ENCODE data around the gene NSMF. TPM values are rescaled to one million over a fixed set of nuclear protein-coding genes. Genes with fewer than 3 reads are reported as not detected.

The NSMF gene
- total and polyA plus RNA-seq, 2 of the 8 experiments (the other 6 are each of a cell fraction or from before 2014, with no cell fraction given) = 56.7 to 65.1 TPM

DNA sequence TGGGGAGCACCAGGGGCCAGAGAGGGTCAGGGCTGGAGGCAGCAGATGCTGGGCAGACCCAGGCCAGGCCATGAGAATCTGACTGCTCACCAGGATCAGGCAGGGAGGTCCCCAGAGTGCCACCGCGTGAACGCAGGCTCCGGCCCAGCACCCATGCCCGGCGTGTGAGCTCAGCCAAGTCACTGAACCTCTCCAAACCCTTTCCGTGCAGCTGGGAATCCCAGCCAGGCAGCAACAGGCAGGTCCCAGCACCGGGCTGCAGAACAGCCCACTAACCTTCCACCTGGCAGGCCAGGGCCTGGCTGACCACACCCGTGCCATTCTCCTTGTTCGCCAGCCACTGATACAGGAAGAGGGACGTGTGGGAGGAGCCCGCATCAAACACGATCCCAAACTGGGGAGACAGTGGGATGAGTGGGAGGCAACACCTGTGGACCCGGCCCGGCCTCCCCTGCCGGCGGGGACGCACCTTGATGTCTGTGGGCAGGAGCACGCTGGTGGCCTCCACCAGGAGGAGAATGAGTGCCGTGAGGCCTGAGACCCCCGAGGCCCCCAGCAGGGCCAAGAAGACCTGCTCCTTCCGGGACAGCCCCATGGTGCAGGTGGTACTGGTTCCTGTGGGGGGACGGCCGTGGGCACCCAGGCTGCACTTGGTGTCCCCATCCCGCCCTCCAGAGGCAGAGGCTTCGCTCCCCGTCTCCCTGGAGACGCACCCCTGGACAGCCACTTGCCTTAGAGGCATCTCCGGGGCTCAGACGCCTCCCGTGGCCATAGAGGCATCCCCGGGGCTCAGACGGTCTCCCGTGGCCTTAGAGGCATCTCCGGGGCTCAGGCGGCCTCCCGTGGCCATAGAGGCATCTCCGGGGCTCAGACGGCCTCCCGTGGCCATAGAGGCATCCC lies 21.2 kb downstream of the NSMF start:
- Histone ChIP-seq H3K56ac (replicated peaks; ENCODE audit: insufficient read length, low read depth, low read length) (no peak overlapping the region), H3K9ac (replicated peaks in 1 of 4; ENCODE audit: extremely low read depth in 1 of 4, low read depth in 3 of 4, low read length in 3 of 4) (no peak overlapping the region), H3K4ac (replicated peaks; ENCODE audit: insufficient read length, low read depth, low read length) (no peak overlapping the region), H4K8ac (ENCODE audit: extremely low read depth, insufficient read depth, low read length) (no peak overlapping the region), H2BK15ac (ENCODE audit: low read length) (no peak overlapping the region), H2AFZ (ENCODE audit: low read length) (no peak overlapping the region), H3K27ac (ENCODE audit: low read depth, low read length) (no peak overlapping the region), H3K36me3 (ENCODE audit: control insufficient read depth in 2 of 4, insufficient read depth in 4 of 4, low read length in 3 of 4) (no peaks in the 10 kb centered on the region), H2BK120ac (replicated peaks; ENCODE audit: low read depth, low read length) (no peak overlapping the region), H3K4me1 (replicated peaks in 1 of 4; ENCODE audit: control insufficient read depth in 3 of 4, insufficient read depth in 4 of 4, low read length in 3 of 4) (peaks cover 0 to 3% (median 0%) of the 10 kb centered on the region in 4 experiments; a peak in 1 of 7 replicates), H3K23me2 (ENCODE audit: low read depth, low read length) (no peaks in the 10 kb centered on the region; the same call in 1 of the 2 replicates), H4K91ac (replicated peaks; ENCODE audit: insufficient read length, low read length) (no peak overlapping the region), H3K4me3 (ENCODE audit: extremely low read depth in 1 of 4, insufficient read depth in 2 of 4, low read depth in 3 of 4, low read length in 4 of 4) (no peak overlapping the region), H4K5ac (ENCODE audit: insufficient read length, low read depth, low read length) (no peak overlapping the region), H2BK5ac (ENCODE audit: low read depth, low read length) (no peak overlapping the region; the same call in 1 of the 2 replicates), H3K18ac (ENCODE audit: extremely low read depth, low read length) (no peak overlapping the region), H3K4me2 (ENCODE audit: insufficient read depth in 1 of 2, low read depth in 2 of 2, low read length in 2 of 2) (no peak overlapping the region), H2AK5ac (ENCODE audit: low read depth, low read length) (no peak overlapping the region), H3K9me3 (ENCODE audit: insufficient read depth in 2 of 2, low read depth in 1 of 2, low read length in 1 of 2) (no peaks in the 10 kb centered on the region), H3K27me3 (replicated peaks in 1 of 4; ENCODE audit: control insufficient read depth in 3 of 4, extremely low read depth in 1 of 4, insufficient read depth in 3 of 4, low read length in 3 of 4) (no peaks in the 10 kb centered on the region), H3K79me2 (ENCODE audit: control insufficient read depth in 1 of 2, insufficient read depth in 2 of 2, low read length in 2 of 2) (no peaks in the 10 kb centered on the region), H3K23ac (ENCODE audit: insufficient read length) (no peak overlapping the region), H4K20me1 (replicated peaks in 1 of 2; ENCODE audit: control insufficient read depth in 1 of 2, insufficient read depth in 2 of 2, low read length in 2 of 2) (no peaks in the 10 kb centered on the region), H2BK20ac (ENCODE audit: low read length) (no peak overlapping the region), H3K79me1 (ENCODE audit: low read depth, low read length) (no peaks in the 10 kb centered on the region), H3K14ac (ENCODE audit: insufficient read length) (no peak overlapping the region), H2BK12ac (ENCODE audit: low read depth, low read length) (no peak overlapping the region)
- POLR2A ChIA-PET (ENCODE audit: partially characterized antibody) = interaction anchor here (1.6 kb wide), 1 partner anchor 8 kb away, joined by 5 read pairs; no protein-coding TSS in a partner anchor
- 96% methylated on average over 34 of the region's 40 CpGs; no CpG with 5 or more reads in 1 of the 2 experiments for WGBS, 2 experiments (ENCODE audit: extremely low coverage in 1 of 2, insufficient coverage in 1 of 2, insufficient read length in 1 of 2, insufficient replicate concordance in 2 of 2, low coverage in 1 of 2, low lambda C conversion rate in 2 of 2, missing lambda C conversion rate in 1 of 2)
- CTCF ChIA-PET (ENCODE audit: partially characterized antibody) = interaction anchor here (1.8 to 2.0 kb wide), 2 partner anchors 7 to 151 kb away, joined by 5 to 8 read pairs; no protein-coding TSS in a partner anchor
- DNase-seq (ENCODE audit: low read depth in 1 of 2, low spot score in 2 of 2) = no peak
- FAIRE-seq = no peak
- TF ChIP-seq JUND (IDR thresholded peaks at IDR 0.05; ENCODE audit: low read length) (no peak), BRCA1 (IDR thresholded peaks at IDR 0.05; ENCODE audit: low read depth, low read length) (no peak), MAFK (IDR thresholded peaks at IDR 0.05; ENCODE audit: low read depth, low read length) (no peak), RFX5 (IDR thresholded peaks at IDR 0.05; ENCODE audit: borderline replicate concordance, low read depth, low read length) (no peak), POU5F1 (IDR thresholded peaks at IDR 0.05; ENCODE audit: low read depth, low read length) (no peak), POLR2A (IDR thresholded peaks at IDR 0.05; ENCODE audit: control extremely low read depth in 1 of 2, low read depth in 2 of 2, low read length in 2 of 2) (no peak)

Measured in H1 (cell line).